ENCODE measurements around the gene SLC6A3. TPM values are rescaled to one million over a fixed set of nuclear protein-coding genes. Genes with fewer than 3 reads are reported as not detected.

Gene SLC6A3
- total RNA-seq, 1 experiment from 2014 or later = 0.05 TPM

DNA sequence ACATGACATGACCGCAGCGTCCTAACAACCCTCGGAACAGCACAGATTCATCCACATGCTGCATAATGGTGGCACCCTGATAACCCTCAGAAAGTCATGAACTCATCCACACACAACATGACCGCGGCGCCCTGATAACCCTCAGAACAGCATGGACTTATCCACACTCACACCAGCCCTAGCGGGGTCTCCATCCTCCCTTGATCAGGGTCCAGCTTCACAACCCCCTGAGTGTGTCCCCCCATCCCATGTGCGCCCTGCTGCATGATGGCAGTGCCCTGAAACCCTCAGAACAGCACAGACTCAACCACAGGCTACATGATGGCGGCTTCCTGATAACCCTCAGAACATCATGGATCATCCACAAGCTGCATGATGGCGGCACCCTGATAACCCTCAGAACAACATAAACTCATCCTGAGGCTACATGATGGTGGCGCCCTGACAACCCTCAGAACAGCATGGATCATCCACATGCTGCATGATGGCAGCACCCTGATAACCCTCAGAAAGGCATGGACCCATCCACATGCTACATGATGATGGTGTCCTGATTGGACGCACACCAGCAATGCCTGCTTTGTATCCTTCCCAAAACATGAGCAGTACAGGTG is 28.3 kb downstream of the SLC6A3 start:
- intact Hi-C loops (cut with micrococcal nuclease; ENCODE audit: unreplicated experiment) (no loop called here), in situ Hi-C loops (cut with HindIII; ENCODE audit: low pct_unique_long_range_greater_than_20kb, low sequenced_read_pairs) (no loop called here)
- Histone ChIP-seq H3K4me1 (ENCODE audit: control insufficient read depth, insufficient read depth, low read length) (no peaks in the 10 kb centered on the region), H3K36me3 (ENCODE audit: control insufficient read depth, insufficient read depth, low read length) (no peaks in the 10 kb centered on the region), H3K27me3 (ENCODE audit: control insufficient read depth, insufficient read depth, low read length) (no peaks in the 10 kb centered on the region), H3K27ac (ENCODE audit: low read length) (no peak overlapping the region), H3K9me3 (ENCODE audit: control insufficient read depth, insufficient read depth, low read depth, low read length) (no peaks in the 10 kb centered on the region), H3K4me3 (ENCODE audit: low read depth in 2 of 2, low read length in 2 of 2) (no peak overlapping the region)
- CTCF ChIA-PET = no interaction called here
- ATAC-seq = no peak
- no peak for DNase-seq (ENCODE audit: low read depth, low spot score)
- POLR2A ChIA-PET = no interaction called here
- BruUV-seq (replicated peaks) = no TSS peak
- TF ChIP-seq, protein P1, sequence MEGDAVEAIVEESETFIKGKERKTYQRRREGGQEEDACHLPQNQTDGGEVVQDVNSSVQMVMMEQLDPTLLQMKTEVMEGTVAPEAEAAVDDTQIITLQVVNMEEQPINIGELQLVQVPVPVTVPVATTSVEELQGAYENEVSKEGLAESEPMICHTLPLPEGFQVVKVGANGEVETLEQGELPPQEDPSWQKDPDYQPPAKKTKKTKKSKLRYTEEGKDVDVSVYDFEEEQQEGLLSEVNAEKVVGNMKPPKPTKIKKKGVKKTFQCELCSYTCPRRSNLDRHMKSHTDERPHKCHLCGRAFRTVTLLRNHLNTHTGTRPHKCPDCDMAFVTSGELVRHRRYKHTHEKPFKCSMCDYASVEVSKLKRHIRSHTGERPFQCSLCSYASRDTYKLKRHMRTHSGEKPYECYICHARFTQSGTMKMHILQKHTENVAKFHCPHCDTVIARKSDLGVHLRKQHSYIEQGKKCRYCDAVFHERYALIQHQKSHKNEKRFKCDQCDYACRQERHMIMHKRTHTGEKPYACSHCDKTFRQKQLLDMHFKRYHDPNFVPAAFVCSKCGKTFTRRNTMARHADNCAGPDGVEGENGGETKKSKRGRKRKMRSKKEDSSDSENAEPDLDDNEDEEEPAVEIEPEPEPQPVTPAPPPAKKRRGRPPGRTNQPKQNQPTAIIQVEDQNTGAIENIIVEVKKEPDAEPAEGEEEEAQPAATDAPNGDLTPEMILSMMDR (IDR thresholded peaks at IDR 0.05) = no peak
- no peak for TF ChIP-seq SIN3A (IDR thresholded peaks at IDR 0.05; ENCODE audit: borderline replicate concordance, insufficient read depth, low read depth, low read length)
- no peak for TF ChIP-seq TCF7L2 (IDR thresholded peaks at IDR 0.05; ENCODE audit: low read depth, low read length)
- TF ChIP-seq, protein P2, sequence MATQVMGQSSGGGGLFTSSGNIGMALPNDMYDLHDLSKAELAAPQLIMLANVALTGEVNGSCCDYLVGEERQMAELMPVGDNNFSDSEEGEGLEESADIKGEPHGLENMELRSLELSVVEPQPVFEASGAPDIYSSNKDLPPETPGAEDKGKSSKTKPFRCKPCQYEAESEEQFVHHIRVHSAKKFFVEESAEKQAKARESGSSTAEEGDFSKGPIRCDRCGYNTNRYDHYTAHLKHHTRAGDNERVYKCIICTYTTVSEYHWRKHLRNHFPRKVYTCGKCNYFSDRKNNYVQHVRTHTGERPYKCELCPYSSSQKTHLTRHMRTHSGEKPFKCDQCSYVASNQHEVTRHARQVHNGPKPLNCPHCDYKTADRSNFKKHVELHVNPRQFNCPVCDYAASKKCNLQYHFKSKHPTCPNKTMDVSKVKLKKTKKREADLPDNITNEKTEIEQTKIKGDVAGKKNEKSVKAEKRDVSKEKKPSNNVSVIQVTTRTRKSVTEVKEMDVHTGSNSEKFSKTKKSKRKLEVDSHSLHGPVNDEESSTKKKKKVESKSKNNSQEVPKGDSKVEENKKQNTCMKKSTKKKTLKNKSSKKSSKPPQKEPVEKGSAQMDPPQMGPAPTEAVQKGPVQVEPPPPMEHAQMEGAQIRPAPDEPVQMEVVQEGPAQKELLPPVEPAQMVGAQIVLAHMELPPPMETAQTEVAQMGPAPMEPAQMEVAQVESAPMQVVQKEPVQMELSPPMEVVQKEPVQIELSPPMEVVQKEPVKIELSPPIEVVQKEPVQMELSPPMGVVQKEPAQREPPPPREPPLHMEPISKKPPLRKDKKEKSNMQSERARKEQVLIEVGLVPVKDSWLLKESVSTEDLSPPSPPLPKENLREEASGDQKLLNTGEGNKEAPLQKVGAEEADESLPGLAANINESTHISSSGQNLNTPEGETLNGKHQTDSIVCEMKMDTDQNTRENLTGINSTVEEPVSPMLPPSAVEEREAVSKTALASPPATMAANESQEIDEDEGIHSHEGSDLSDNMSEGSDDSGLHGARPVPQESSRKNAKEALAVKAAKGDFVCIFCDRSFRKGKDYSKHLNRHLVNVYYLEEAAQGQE (IDR thresholded peaks at IDR 0.05; ENCODE audit: insufficient read depth in 1 of 2, low read depth in 2 of 2, low read length in 1 of 2) = no peak
- no peak for TF ChIP-seq POLR2AphosphoS5 (IDR thresholded peaks at IDR 0.05; ENCODE audit: low read depth, low read length)

DNA sequence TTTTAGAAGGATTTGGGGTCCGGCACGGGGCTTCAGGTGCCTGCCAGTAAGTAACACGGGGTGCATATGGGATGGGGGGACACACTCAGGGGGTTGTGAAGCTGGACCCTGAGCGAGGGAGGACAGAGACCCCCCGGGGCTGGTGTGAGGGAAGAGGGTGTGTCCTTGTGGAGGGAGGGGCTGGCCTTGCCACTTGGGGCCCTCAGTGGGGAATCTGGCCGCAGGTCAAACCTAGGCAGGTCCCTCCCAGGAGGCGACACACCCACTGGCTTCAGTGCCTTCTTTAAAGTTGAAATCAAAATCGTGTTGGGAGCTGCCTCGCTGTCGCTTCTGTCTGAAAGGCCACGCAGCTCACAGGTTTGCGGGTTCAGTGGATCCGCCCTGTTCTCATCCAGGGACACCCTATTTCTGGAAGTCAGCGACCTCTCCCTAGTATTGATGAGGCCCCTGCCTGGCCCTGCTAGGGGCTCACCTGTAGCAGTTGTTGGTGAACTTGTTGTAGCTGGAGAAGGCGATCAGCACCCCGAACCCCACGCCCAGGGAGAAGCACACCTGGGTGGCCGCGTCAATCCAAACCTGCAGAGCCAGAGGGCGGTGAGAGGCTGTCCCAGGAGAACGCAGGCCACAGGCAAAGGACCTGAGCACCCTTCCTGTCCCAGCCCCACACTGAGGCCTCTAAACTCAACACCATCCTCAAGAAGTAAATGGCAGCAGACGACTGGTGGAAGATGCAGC is 29.4 kb downstream of the SLC6A3 start:
- no peak overlapping the region for H3K27ac ChIP-seq (ENCODE audit: low read length)
- no TSS peak for BruUV-seq (replicated peaks)
- H3K4me1 ChIP-seq (ENCODE audit: control insufficient read depth, insufficient read depth, low read length) = no peaks in the 10 kb centered on the region
- no peaks in the 10 kb centered on the region for H3K27me3 ChIP-seq (ENCODE audit: control insufficient read depth, insufficient read depth, low read length)
- POLR2A ChIA-PET = no interaction called here
- H3K4me3 ChIP-seq (ENCODE audit: low read depth in 2 of 2, low read length in 2 of 2) = no peak overlapping the region
- no peak for TF ChIP-seq TCF7L2 (IDR thresholded peaks at IDR 0.05; ENCODE audit: low read depth, low read length)
- no peak for TF ChIP-seq POLR2AphosphoS5 (IDR thresholded peaks at IDR 0.05; ENCODE audit: low read depth, low read length)
- TF ChIP-seq, protein P2 (IDR thresholded peaks at IDR 0.05; ENCODE audit: insufficient read depth in 1 of 2, low read depth in 2 of 2, low read length in 1 of 2) = no peak
- no peak for TF ChIP-seq SIN3A (IDR thresholded peaks at IDR 0.05; ENCODE audit: borderline replicate concordance, insufficient read depth, low read depth, low read length)
- TF ChIP-seq, protein P1 (IDR thresholded peaks at IDR 0.05) = no peak
- H3K9me3 ChIP-seq (ENCODE audit: control insufficient read depth, insufficient read depth, low read depth, low read length) = no peaks in the 10 kb centered on the region
- no peaks in the 10 kb centered on the region for H3K36me3 ChIP-seq (ENCODE audit: control insufficient read depth, insufficient read depth, low read length)
- DNase-seq (ENCODE audit: low read depth, low spot score) (no peak), ATAC-seq (no peak)
- intact Hi-C loops (cut with micrococcal nuclease; ENCODE audit: unreplicated experiment) (no loop called here), in situ Hi-C loops (cut with HindIII; ENCODE audit: low pct_unique_long_range_greater_than_20kb, low sequenced_read_pairs) (no loop called here)
- CTCF ChIA-PET = interaction anchor here (1.2 kb wide), 1 partner anchor 36 kb away, joined by 4 read pairs; no protein-coding TSS in a partner anchor

All from Panc1 (cell line).